ENCODE measurements around the gene NWD2.

NWD2 gene

DNA sequence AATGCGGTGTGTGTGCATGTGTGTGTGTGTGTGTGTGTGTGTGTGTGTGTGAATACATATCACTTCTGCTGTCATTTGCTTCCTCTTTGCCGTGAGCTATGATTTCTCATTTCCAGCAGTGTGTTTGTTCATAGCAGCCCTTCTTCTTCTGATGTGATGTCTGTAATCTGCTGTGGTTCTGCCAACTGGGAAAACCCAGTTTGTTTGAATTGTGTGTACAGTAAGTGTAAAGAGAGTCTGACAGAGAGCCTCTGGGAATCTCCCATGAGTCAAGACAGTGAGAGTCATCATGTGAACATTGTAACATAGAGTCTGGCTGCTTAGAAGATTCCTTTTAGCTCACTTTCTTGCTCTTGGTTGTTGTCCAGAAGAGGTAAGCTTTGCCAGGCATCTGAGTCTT is 8.4 kb upstream of the NWD2 start:
- no peak overlapping the region for H3K4me3 ChIP-seq (ENCODE audit: low read length)
- no peaks in the 10 kb centered on the region for H3K4me1 ChIP-seq (ENCODE audit: insufficient read depth, low read length)
- H3K9ac ChIP-seq (ENCODE audit: low read depth, low read length), result no peak overlapping the region
- WGBS, result 93% methylated on average over 2 of the region's 2 CpGs
- H3K36me3 ChIP-seq (ENCODE audit: insufficient read depth, low read length), result no peaks in the 10 kb centered on the region
- H3K9me3 ChIP-seq (ENCODE audit: insufficient read depth, low read depth, low read length), result no peaks in the 10 kb centered on the region
- peaks cover 22% of the 10 kb centered on the region for H3K27me3 ChIP-seq (ENCODE audit: insufficient read depth, low read length)
- no peak overlapping the region for H3K27ac ChIP-seq (ENCODE audit: low read depth, low read length)

DNA sequence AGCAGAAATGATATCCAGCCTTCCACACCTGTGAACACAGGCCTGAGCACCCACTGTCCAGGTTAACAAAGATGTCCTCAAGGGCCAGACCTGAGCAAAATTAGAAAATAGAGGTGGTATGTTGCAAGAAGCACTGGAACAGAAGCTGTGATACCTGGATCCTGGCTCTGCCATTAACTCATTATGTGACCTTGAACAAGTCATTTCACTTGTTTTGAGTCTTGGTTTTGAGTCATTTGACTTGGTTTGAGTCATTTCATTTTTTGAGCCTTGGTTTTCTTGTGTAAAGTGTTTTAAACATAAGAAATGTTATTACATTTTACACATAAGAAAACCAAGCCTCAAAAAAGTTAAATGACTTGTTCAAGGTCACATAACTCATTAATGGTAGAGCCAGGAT is 2.9 kb upstream of the NWD2 start:
- no peak overlapping the region for H3K4me3 ChIP-seq (ENCODE audit: low read length)
- no peaks in the 10 kb centered on the region for H3K9me3 ChIP-seq (ENCODE audit: insufficient read depth, low read depth, low read length)
- H3K4me1 ChIP-seq (ENCODE audit: insufficient read depth, low read length), result no peaks in the 10 kb centered on the region
- no peak overlapping the region for H3K9ac ChIP-seq (ENCODE audit: low read depth, low read length)
- no peaks in the 10 kb centered on the region for H3K36me3 ChIP-seq (ENCODE audit: insufficient read depth, low read length)
- H3K27me3 ChIP-seq (ENCODE audit: insufficient read depth, low read length), result peaks cover 77% of the 10 kb centered on the region
- no peak overlapping the region for H3K27ac ChIP-seq (ENCODE audit: low read depth, low read length)

DNA sequence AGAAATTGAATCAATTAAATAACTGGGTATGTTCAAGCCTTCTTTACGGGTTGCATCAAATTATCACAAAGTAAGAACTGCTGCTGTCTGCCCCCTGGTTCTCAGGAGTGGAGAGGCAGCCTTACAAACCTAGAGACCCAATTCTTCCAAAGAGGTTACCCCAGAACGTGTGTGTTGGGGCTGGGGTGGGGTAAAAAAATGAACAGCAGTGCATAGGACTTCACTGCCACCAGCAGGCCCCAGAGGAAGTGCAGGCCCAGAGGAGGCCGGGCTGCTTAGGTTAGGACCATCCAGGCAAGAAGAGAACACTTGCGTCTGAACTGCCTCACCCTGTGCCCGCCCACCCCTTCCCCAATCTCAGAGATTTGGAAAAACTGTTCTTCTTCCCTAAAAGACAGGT is 1.5 kb upstream of the NWD2 start:
- H3K9ac ChIP-seq (ENCODE audit: low read depth, low read length), result no peak overlapping the region
- peaks cover 91% of the 10 kb centered on the region for H3K27me3 ChIP-seq (ENCODE audit: insufficient read depth, low read length)
- no peaks in the 10 kb centered on the region for H3K9me3 ChIP-seq (ENCODE audit: insufficient read depth, low read depth, low read length)
- H3K4me3 ChIP-seq (ENCODE audit: low read length), result no peak overlapping the region
- WGBS, result 40% methylated on average over 5 of the region's 5 CpGs
- no peaks in the 10 kb centered on the region for H3K36me3 ChIP-seq (ENCODE audit: insufficient read depth, low read length)
- H3K27ac ChIP-seq (ENCODE audit: low read depth, low read length), result no peak overlapping the region
- H3K4me1 ChIP-seq (ENCODE audit: insufficient read depth, low read length), result no peaks in the 10 kb centered on the region

DNA sequence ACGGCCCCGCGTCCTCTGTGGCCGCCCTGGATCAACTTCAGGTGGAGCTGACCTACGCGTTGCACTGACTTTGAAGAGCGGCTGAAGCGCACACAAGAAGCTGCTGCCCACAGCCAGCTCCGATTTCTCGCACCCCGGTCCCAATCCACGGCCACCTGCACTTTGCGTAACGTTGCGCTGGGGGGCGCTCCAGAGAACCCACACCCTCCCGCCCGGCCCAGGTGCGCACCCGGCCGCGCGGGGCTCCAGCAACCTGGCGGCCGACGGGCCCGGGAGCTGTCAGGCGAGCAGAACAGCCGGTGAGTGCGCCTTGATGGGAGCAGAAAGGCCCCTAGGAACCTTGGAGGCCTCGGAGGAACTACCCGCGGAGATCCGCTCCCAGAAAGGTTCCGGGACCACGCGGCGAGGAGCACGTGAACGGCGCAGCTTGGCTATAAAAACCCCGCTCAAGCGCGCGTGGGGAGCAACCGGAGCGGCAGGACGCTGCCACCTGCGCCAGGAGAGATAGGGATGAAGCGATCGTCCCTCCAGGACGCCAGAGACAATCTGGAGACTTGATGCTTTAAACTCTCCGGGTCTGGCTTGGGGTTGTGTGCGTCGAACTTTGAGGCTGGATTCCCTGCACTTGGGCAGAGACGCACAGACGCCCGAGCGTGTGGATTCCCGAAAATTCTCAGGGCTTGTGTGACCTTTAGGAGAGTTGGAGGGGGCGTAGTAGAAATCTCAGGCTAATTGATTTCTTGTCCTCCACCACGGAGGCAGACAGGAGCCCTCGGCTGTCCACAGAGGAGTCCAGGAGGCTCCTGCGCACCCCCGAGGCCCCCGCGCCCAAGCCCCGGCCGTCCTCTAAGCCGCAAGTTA is 591 bp upstream of the NWD2 start:
- peak overlapping the region; percentile 62 for H3K4me3 ChIP-seq (ENCODE audit: low read length)
- no peak overlapping the region for H3K27ac ChIP-seq (ENCODE audit: low read depth, low read length)
- no peak overlapping the region for H3K9ac ChIP-seq (ENCODE audit: low read depth, low read length)
- no peaks in the 10 kb centered on the region for H3K4me1 ChIP-seq (ENCODE audit: insufficient read depth, low read length)
- no peaks in the 10 kb centered on the region for H3K36me3 ChIP-seq (ENCODE audit: insufficient read depth, low read length)
- H3K9me3 ChIP-seq (ENCODE audit: insufficient read depth, low read depth, low read length), result no peaks in the 10 kb centered on the region
- H3K27me3 ChIP-seq (ENCODE audit: insufficient read depth, low read length), result peaks cover 99% of the 10 kb centered on the region
- WGBS, result 3% methylated on average over 70 of the region's 70 CpGs

DNA sequence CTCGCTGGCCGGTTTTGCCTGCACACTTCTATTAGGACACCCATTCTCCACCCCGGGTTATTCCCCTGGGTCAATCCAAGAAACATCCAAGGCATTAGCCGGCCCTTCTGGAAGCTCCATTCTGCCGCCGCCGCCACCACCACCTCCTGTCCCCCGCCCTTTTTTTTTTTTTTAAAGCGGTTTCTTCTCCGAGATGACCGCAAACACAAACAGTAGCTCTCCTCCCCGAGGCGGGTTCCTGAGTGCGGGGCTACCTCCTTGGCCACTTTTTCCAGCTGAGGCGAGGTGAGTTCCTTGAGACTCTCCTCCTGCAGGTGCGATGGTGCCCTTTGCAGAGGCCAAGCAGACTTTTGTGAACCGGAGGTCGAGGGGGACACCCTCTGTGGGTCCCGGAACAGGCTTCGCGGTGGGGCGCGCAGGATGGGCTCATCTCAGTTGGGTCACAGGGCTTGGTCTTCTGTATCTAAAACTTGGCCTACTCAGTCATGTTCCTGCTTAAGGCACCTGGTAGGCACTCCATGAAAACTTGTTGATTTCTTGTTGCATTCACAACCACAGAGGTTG is 930 bp downstream of the NWD2 start:
- peaks cover 93% of the 10 kb centered on the region for H3K27me3 ChIP-seq (ENCODE audit: insufficient read depth, low read length)
- H3K4me3 ChIP-seq (ENCODE audit: low read length), result peak overlapping the region; percentile 62

DNA sequence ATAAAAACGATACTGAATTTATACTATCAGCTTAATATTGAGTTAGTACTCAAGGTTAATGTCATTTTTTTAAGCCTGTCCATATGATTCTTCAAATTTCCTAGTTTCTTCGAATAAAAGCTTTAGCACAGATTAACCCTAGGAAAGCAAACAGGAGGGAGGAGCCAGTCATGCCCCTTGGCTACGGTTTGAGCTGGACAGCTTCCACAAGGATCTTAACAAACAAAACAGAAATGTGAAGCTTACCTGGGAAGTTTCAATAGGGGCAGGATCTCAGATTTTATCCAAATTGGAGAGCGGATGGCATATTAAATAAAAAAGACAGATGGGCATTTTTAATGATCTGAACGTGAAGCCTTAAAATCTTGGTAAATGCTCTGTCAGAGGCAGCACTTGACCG is 2.3 kb downstream of the NWD2 start:
- H3K27me3 ChIP-seq (ENCODE audit: insufficient read depth, low read length), result peaks cover 79% of the 10 kb centered on the region
- WGBS, result 72% methylated on average over 5 of the region's 6 CpGs
- no peak overlapping the region for H3K27ac ChIP-seq (ENCODE audit: low read depth, low read length)
- H3K36me3 ChIP-seq (ENCODE audit: insufficient read depth, low read length), result no peaks in the 10 kb centered on the region
- no peaks in the 10 kb centered on the region for H3K4me1 ChIP-seq (ENCODE audit: insufficient read depth, low read length)
- no peak overlapping the region for H3K4me3 ChIP-seq (ENCODE audit: low read length)
- H3K9me3 ChIP-seq (ENCODE audit: insufficient read depth, low read depth, low read length), result no peaks in the 10 kb centered on the region
- H3K9ac ChIP-seq (ENCODE audit: low read depth, low read length), result no peak overlapping the region

More for the DNA sequence above, 930 bp downstream of the NWD2 start:
- Histone ChIP-seq H3K27ac (ENCODE audit: low read depth, low read length) (no peak overlapping the region), H3K9ac (ENCODE audit: low read depth, low read length) (no peak overlapping the region), H3K4me1 (ENCODE audit: insufficient read depth, low read length) (no peaks in the 10 kb centered on the region), H3K9me3 (ENCODE audit: insufficient read depth, low read depth, low read length) (no peaks in the 10 kb centered on the region), H3K36me3 (ENCODE audit: insufficient read depth, low read length) (no peaks in the 10 kb centered on the region)
- 5% methylated on average over 23 of the region's 23 CpGs for whole genome bisulfite sequencing

DNA sequence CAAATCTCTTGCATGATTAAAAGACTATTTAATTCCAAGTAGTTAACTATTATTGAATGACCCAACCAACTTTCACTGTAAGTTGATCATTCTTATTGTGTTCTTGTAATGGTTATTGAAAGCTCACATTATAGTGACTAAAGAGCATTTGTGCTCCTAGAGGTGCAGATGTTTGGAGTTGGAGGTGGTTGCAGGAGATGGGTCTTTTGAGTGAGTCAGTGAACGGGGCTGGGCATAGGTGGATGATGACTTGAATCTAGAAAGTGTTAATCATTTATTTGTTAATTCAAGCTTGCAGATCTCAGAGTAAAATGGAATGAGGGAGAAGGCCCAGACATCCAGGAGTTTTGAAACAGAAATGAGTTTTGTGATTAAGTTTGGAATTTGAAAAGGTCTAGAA is 13.7 kb downstream of the NWD2 start:
- H3K9me3 ChIP-seq (ENCODE audit: insufficient read depth, low read depth, low read length), result no peaks in the 10 kb centered on the region
- 95% methylated on average over 1 of the region's 1 CpG for WGBS
- no peaks in the 10 kb centered on the region for H3K27me3 ChIP-seq (ENCODE audit: insufficient read depth, low read length)
- H3K36me3 ChIP-seq (ENCODE audit: insufficient read depth, low read length), result no peaks in the 10 kb centered on the region
- no peak overlapping the region for H3K9ac ChIP-seq (ENCODE audit: low read depth, low read length)
- H3K27ac ChIP-seq (ENCODE audit: low read depth, low read length), result no peak overlapping the region
- H3K4me3 ChIP-seq (ENCODE audit: low read length), result no peak overlapping the region
- no peaks in the 10 kb centered on the region for H3K4me1 ChIP-seq (ENCODE audit: insufficient read depth, low read length)

DNA sequence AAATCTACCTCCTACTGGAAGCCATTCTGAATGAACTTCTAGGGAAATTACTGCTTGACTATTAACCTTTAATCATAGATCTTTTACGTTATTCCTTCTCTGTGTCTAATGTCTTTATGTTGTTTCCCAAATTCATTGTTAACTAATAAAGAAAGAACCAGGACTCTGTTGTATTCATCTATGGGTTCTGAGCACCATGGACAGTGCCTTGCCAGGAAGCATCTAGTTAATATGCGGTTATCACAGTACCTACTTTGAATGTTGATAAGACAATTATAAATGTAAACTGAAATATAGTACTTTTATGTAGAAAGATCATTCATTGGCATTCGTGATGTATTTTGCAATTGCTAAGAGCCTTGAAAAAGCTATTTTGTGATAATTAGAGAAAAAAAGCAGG is 23.8 kb downstream of the NWD2 start:
- no peaks in the 10 kb centered on the region for H3K4me1 ChIP-seq (ENCODE audit: insufficient read depth, low read length)
- 84% methylated on average over 3 of the region's 3 CpGs for WGBS

DNA sequence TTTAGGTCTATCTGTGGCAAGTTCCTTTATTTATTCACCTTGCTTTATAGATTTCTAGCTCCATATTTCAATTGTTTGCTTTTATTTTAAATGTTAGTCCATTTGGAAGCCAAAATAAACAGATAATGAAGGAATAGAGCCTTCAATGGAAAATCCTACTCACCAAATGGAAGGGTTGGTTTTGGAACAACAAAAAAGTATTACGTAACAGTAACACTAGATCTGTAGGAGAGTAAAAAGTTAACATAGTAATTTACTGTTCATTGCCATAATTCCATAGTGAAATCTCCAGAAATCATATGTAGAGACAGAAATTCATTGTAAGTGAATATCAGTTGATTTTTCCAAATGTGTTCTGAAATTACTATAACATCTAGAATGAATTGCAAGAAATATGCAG is 34.6 kb downstream of the NWD2 start:
- H3K27me3 ChIP-seq (ENCODE audit: insufficient read depth, low read length), result no peaks in the 10 kb centered on the region
- no peaks in the 10 kb centered on the region for H3K36me3 ChIP-seq (ENCODE audit: insufficient read depth, low read length)
- no peak overlapping the region for H3K9ac ChIP-seq (ENCODE audit: low read depth, low read length)
- no peaks in the 10 kb centered on the region for H3K4me1 ChIP-seq (ENCODE audit: insufficient read depth, low read length)
- no CpG with 5 or more reads among the region's 1 CpG for WGBS
- no peaks in the 10 kb centered on the region for H3K9me3 ChIP-seq (ENCODE audit: insufficient read depth, low read depth, low read length)
- no peak overlapping the region for H3K4me3 ChIP-seq (ENCODE audit: low read length)
- H3K27ac ChIP-seq (ENCODE audit: low read depth, low read length), result no peak overlapping the region

More for the DNA sequence above, 23.8 kb downstream of the NWD2 start:
- Histone ChIP-seq H3K27ac (ENCODE audit: low read depth, low read length) (no peak overlapping the region), H3K4me3 (ENCODE audit: low read length) (no peak overlapping the region), H3K9ac (ENCODE audit: low read depth, low read length) (no peak overlapping the region), H3K27me3 (ENCODE audit: insufficient read depth, low read length) (no peaks in the 10 kb centered on the region), H3K36me3 (ENCODE audit: insufficient read depth, low read length) (no peaks in the 10 kb centered on the region), H3K9me3 (ENCODE audit: insufficient read depth, low read depth, low read length) (no peaks in the 10 kb centered on the region)

DNA sequence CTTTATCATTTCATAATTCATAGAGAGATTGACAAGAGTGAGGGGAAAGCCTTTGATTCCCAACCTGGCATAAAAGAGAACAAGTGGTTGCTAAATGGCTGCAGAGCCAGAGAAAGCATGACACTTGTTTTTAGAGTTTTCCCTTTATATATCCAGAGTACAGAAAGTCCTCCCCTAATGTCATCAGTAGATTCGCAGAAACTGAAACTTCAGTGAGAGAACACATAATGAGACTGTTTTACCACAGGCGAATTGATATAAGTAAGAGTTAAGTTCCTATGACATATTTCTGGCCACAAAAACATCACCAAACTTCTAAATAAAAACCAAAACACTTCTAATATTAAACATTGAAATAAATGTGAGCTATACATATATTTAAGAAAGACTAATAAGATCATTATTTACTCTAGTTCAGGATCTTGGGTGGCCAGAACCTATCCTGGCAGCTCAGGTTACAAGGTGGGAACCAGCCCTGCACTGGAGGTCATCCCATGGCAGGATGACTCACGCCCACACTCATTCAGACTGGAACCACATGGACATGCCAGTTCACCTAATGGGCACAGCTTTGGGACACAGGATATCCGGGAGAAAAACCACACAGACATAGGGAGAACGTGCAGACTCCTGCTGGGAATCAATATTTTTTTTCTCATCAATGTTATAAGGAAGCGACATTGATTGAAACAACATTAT is 35.5 kb downstream of the NWD2 start:
- Histone ChIP-seq H3K27ac (ENCODE audit: low read depth, low read length) (no peak overlapping the region), H3K9me3 (ENCODE audit: insufficient read depth, low read depth, low read length) (no peaks in the 10 kb centered on the region), H3K4me3 (ENCODE audit: low read length) (no peak overlapping the region), H3K4me1 (ENCODE audit: insufficient read depth, low read length) (no peaks in the 10 kb centered on the region), H3K27me3 (ENCODE audit: insufficient read depth, low read length) (no peaks in the 10 kb centered on the region), H3K9ac (ENCODE audit: low read depth, low read length) (no peak overlapping the region), H3K36me3 (ENCODE audit: insufficient read depth, low read length) (no peaks in the 10 kb centered on the region)
- 92% methylated on average over 4 of the region's 6 CpGs for whole genome bisulfite sequencing

DNA sequence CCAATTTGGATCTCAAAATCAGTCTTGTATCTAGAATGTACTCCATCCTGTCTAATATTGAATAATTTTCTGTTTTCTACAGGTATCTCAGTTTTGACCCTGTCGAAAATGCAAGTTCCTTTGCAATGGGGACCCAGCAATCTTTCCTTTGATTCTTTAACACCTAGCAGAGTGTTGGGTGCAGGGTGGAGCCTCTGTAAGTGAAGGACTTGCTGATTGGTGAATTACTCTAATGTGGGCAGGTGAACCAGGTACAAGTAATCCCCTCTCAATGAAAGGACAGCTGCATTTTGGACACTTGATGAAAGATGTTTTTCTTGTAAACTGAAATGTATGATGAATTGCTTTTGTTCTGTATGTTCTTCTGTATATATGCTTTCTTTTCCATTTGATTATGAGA is 54.9 kb downstream of the NWD2 start:
- no peaks in the 10 kb centered on the region for H3K27me3 ChIP-seq (ENCODE audit: insufficient read depth, low read length)
- H3K4me1 ChIP-seq (ENCODE audit: insufficient read depth, low read length), result 0 out of 2 replicates have a peak, but pooled peaks cover 5% of the 10 kb centered on the region
- no peak overlapping the region for H3K27ac ChIP-seq (ENCODE audit: low read depth, low read length)
- no peak overlapping the region for H3K9ac ChIP-seq (ENCODE audit: low read depth, low read length)
- 90% methylated on average over 1 of the region's 1 CpG for WGBS
- 0 out of 2 replicates have a peak, but pooled peaks cover 2% of the 10 kb centered on the region for H3K9me3 ChIP-seq (ENCODE audit: insufficient read depth, low read depth, low read length)
- H3K4me3 ChIP-seq (ENCODE audit: low read length), result no peak overlapping the region
- H3K36me3 ChIP-seq (ENCODE audit: insufficient read depth, low read length), result no peaks in the 10 kb centered on the region

Data from HUES64 (cell line).